ENCODE data around the gene CTSA.

GRCh38 chr20:45845452-45845851 lies 45.7 kb upstream of the CTSA start:
- TF ChIP-seq POLR2A (IDR thresholded peaks at IDR 0.05) (no peak), CTCF (IDR thresholded peaks at IDR 0.05) (no peak)

All from ovary (tissue), 3 donors.